Fibroblast of peridontal ligament (primary cell): ENCODE data around the gene FAM13A.

Experiments
- DNase-seq: peaks from one replicate; pipeline ENCODE4 v3.0.0-alpha.2; 2010; ENCODE audit errors: extremely low read depth

The FAM13A gene

GRCh38 chr4:88720451-88721428 is 336.2 kb downstream of the FAM13A start:
- peak; percentile 47 for DNase-seq

GRCh38 chr4:88719381-88719780 is 337.6 kb downstream of the FAM13A start:
- DNase-seq, result no peak

GRCh38 chr4:88718098-88718497 is 338.9 kb downstream of the FAM13A start:
- no peak for DNase-seq

GRCh38 chr4:88713782-88714181 is 343.2 kb downstream of the FAM13A start:
- DNase-seq, result no peak

GRCh38 chr4:88709989-88710388 is 347.0 kb downstream of the FAM13A start:
- DNase-seq, result no peak

- peak; percentile 84 for DNase-seq
Observed at GRCh38 chr4:88706574-88706973, 350.4 kb downstream of the FAM13A start.

- peak; percentile 38 for DNase-seq
Observed at GRCh38 chr4:88705805-88706492, 351.0 kb downstream of the FAM13A start.

GRCh38 chr4:88705223-88705622 is 351.8 kb downstream of the FAM13A start:
- no peak for DNase-seq

- no peak for DNase-seq
Observed at GRCh38 chr4:88702782-88703181, 354.2 kb downstream of the FAM13A start.

GRCh38 chr4:88698519-88698918 is 358.5 kb downstream of the FAM13A start:
- DNase-seq, result no peak

- DNase-seq, result peak; percentile 76
Observed at GRCh38 chr4:88697588-88698329, 359.2 kb downstream of the FAM13A start, which contains the start of gene NAP1L5. TSS of gene NAP1L5 (minus strand) at chr4:88697829. CDS start at chr4:88697754, 75 bp downstream.

- DNase-seq, result peak; percentile 48
Observed at GRCh38 chr4:88697141-88697540, 359.8 kb downstream of the FAM13A start.

GRCh38 chr4:88696630-88697029 is 360.4 kb downstream of the FAM13A start:
- peak; percentile 48 for DNase-seq

- DNase-seq, result no peak
Observed at GRCh38 chr4:88693792-88694191, 363.2 kb downstream of the FAM13A start.

- peak; percentile 41 for DNase-seq
Observed at GRCh38 chr4:88690355-88690754, 366.6 kb downstream of the FAM13A start.

- no peak for DNase-seq
Observed at GRCh38 chr4:88681209-88681608, 375.8 kb downstream of the FAM13A start.
